ENCODE data around the gene THSD4.

The THSD4 gene

DNA sequence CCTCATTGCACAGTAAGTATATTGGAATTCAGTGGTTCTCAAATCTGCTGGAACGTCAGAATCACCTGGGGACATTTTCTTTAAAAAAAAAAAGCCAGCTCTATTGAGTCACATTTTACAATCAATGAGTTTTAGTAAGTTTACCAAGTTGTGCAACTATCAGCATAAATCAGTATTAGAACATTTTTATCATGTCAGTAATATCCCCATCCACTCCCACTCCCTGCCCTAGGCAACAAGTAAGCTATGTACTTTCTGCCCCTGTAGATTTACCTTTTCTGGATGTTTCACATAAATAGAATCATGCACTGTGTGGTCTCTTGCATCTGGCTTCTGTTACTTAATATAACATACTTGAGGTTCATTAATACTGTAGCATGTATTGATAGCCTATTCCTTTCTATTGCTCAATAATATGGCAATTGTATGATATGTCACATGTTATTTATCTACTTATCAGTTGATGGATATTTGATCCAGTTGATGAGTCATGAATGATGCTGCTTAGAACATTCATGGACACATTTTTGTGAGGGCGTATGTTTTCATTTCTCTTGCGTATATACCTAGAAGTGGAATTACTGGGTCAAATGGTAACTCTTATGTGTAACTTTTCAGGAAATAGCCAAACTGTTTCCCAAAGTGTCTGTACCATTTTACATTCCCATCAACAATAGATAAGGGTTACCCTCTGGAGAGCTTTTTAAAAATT lies 180.5 kb downstream of the THSD4 start:
- H3K18ac ChIP-seq (ENCODE audit: low read depth in 1 of 2, low read length in 2 of 2): no peak overlapping the region
- peak overlapping the region; percentile 76 for H2AK5ac ChIP-seq (ENCODE audit: low read length, severe bottlenecking)
- no peak overlapping the region for H2BK15ac ChIP-seq (ENCODE audit: low read depth, poor library complexity, severe bottlenecking)
- 0% methylated on average over 1 of the region's 3 CpGs for WGBS
- H3K79me1 ChIP-seq (replicated peaks; ENCODE audit: low read length, poor library complexity, severe bottlenecking): peaks cover 9% of the 10 kb centered on the region
- H3K4ac ChIP-seq (ENCODE audit: low read depth in 1 of 2, low read length in 2 of 2): no peak overlapping the region
- H3K4me3 ChIP-seq (ENCODE audit: insufficient read depth in 1 of 2, low read depth in 1 of 2, low read length in 2 of 2): no peak overlapping the region
- H3K9ac ChIP-seq (ENCODE audit: low read length): peak overlapping the region; percentile 12
- no peak overlapping the region for H3K4me2 ChIP-seq (ENCODE audit: low read length, poor library complexity, severe bottlenecking)
- DNase-seq: peak; percentile 64
- H2BK120ac ChIP-seq (ENCODE audit: low read depth, low read length): no peak overlapping the region
- H3K27ac ChIP-seq (ENCODE audit: low read length, poor library complexity, severe bottlenecking): peak overlapping the region; percentile 99
- H2AFZ ChIP-seq (ENCODE audit: low read depth, low read length): no peak overlapping the region
- no peaks in the 10 kb centered on the region for H3K36me3 ChIP-seq (ENCODE audit: control insufficient read depth in 1 of 2, insufficient read depth in 2 of 2, low read depth in 1 of 2, low read length in 2 of 2)
- H3K4me1 ChIP-seq (ENCODE audit: control insufficient read depth, insufficient read depth, low read depth, low read length): peaks cover 10% of the 10 kb centered on the region
- no peak overlapping the region for H3K23ac ChIP-seq (ENCODE audit: low read length in 2 of 2)
- peaks cover 11% of the 10 kb centered on the region for H3K9me3 ChIP-seq (ENCODE audit: control insufficient read depth, low read length)
- no peak overlapping the region for H4K91ac ChIP-seq (ENCODE audit: low read length)
- no peak overlapping the region for H2BK5ac ChIP-seq (ENCODE audit: low read depth, low read length, poor library complexity, severe bottlenecking)
- H3K27me3 ChIP-seq (ENCODE audit: control insufficient read depth in 1 of 2, insufficient read depth in 1 of 2, low read length in 2 of 2): no peaks in the 10 kb centered on the region
- no peak overlapping the region for H3K14ac ChIP-seq (ENCODE audit: low read length in 2 of 2)
- no peak overlapping the region for H4K8ac ChIP-seq (ENCODE audit: low read length)
- no peak overlapping the region for H2BK12ac ChIP-seq (ENCODE audit: low read length in 2 of 2)

DNA sequence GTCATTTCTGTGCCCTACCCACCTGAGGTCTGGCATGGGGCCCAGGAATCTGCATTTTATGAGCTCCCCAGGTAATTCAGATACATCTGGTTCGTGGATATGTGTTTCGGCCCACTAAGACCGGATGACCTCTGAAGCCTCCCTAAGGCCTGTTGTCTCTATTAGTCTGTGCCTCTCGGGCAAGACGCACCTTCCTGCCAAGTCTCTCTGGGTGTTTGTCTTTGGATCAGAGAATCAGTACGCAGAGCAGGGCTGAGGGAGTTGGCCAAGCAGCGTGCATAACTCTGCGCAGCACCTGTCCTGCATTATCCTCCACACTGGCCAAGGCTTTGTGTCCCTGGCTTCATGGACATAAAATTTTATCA lies 181.0 kb downstream of the THSD4 start:
- peaks cover 10% of the 10 kb centered on the region for H3K4me1 ChIP-seq (ENCODE audit: control insufficient read depth, insufficient read depth, low read depth, low read length)
- no peaks in the 10 kb centered on the region for H3K36me3 ChIP-seq (ENCODE audit: control insufficient read depth in 1 of 2, insufficient read depth in 2 of 2, low read depth in 1 of 2, low read length in 2 of 2)
- H3K4me2 ChIP-seq (ENCODE audit: low read length, poor library complexity, severe bottlenecking): no peak overlapping the region
- H2BK5ac ChIP-seq (ENCODE audit: low read depth, low read length, poor library complexity, severe bottlenecking): peak overlapping the region; percentile 9
- H3K23ac ChIP-seq (ENCODE audit: low read length in 2 of 2): no peak overlapping the region
- no peak overlapping the region for H3K4ac ChIP-seq (ENCODE audit: low read depth in 1 of 2, low read length in 2 of 2)
- no peak overlapping the region for H2AFZ ChIP-seq (ENCODE audit: low read depth, low read length)
- no peak overlapping the region for H2BK120ac ChIP-seq (ENCODE audit: low read depth, low read length)
- H2AK5ac ChIP-seq (ENCODE audit: low read length, severe bottlenecking): peak overlapping the region; percentile 76
- no peak overlapping the region for H3K14ac ChIP-seq (ENCODE audit: low read length in 2 of 2)
- H4K8ac ChIP-seq (ENCODE audit: low read length): no peak overlapping the region
- no peaks in the 10 kb centered on the region for H3K27me3 ChIP-seq (ENCODE audit: control insufficient read depth in 1 of 2, insufficient read depth in 1 of 2, low read length in 2 of 2)
- H3K18ac ChIP-seq (ENCODE audit: low read depth in 1 of 2, low read length in 2 of 2): no peak overlapping the region
- DNase-seq: no peak
- H3K79me1 ChIP-seq (replicated peaks; ENCODE audit: low read length, poor library complexity, severe bottlenecking): peaks cover 9% of the 10 kb centered on the region
- H3K9ac ChIP-seq (ENCODE audit: low read length): peak overlapping the region; percentile 12
- 93% methylated on average over 8 of the region's 8 CpGs for WGBS
- peak overlapping the region; percentile 92 for H4K91ac ChIP-seq (ENCODE audit: low read length)
- H2BK12ac ChIP-seq (ENCODE audit: low read length in 2 of 2): peak overlapping the region in 1 of 2 experiments; percentile 1
- no peak overlapping the region for H3K4me3 ChIP-seq (ENCODE audit: insufficient read depth in 1 of 2, low read depth in 1 of 2, low read length in 2 of 2)
- H2BK15ac ChIP-seq (ENCODE audit: low read depth, poor library complexity, severe bottlenecking): no peak overlapping the region
- peak overlapping the region; percentile 99 for H3K27ac ChIP-seq (ENCODE audit: low read length, poor library complexity, severe bottlenecking)
- H3K9me3 ChIP-seq (ENCODE audit: control insufficient read depth, low read length): peaks cover 11% of the 10 kb centered on the region

DNA sequence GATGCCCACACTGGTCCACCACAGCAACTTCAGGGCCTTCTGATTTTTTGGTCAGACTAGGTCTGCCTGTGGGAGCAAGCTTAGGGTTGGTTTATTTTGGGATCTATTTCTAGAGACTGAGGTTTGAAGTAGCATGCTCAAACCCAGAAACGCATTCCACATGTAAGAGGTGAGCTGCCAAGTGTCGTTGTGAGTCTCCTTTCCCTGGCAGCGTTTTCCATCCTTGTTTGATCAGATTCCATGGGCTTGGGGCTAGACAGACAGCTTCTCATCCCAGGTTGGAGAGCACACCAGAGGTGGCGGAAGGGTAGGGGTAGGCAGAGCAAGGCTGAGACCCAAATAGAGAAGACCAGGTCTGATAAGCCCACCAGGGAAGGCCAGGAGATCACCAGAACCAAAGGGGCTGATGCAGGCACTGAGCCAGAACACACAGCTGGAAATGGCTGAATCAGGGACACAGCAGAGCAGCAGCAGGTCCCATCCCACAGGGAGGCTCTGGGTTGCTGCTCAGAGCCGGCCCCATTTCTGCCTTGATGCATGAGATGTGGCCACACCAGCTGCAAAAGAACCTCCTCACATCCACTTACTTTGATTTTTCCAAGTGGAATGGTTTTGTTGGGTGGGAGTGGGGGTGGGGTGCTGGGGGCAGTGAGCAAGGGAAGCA lies 186.8 kb downstream of the THSD4 start:
- Histone ChIP-seq H2AFZ (ENCODE audit: low read depth, low read length) (no peak overlapping the region), H3K27ac (ENCODE audit: low read length, poor library complexity, severe bottlenecking) (no peak overlapping the region), H3K4me1 (ENCODE audit: control insufficient read depth, insufficient read depth, low read depth, low read length) (peaks cover 12% of the 10 kb centered on the region), H3K18ac (ENCODE audit: low read depth in 1 of 2, low read length in 2 of 2) (no peak overlapping the region), H3K9ac (ENCODE audit: low read length) (no peak overlapping the region), H4K91ac (ENCODE audit: low read length) (no peak overlapping the region), H3K4ac (ENCODE audit: low read depth in 1 of 2, low read length in 2 of 2) (no peak overlapping the region), H3K27me3 (ENCODE audit: control insufficient read depth in 1 of 2, insufficient read depth in 1 of 2, low read length in 2 of 2) (no peaks in the 10 kb centered on the region), H3K14ac (ENCODE audit: low read length in 2 of 2) (no peak overlapping the region), H4K8ac (ENCODE audit: low read length) (no peak overlapping the region), H2AK5ac (ENCODE audit: low read length, severe bottlenecking) (peak overlapping the region; percentile 23), H2BK5ac (ENCODE audit: low read depth, low read length, poor library complexity, severe bottlenecking) (no peak overlapping the region), H3K79me1 (replicated peaks; ENCODE audit: low read length, poor library complexity, severe bottlenecking) (peaks cover 12% of the 10 kb centered on the region), H2BK120ac (ENCODE audit: low read depth, low read length) (no peak overlapping the region), H3K23ac (ENCODE audit: low read length in 2 of 2) (peak overlapping the region in 1 of 2 experiments; percentile 9), H3K4me3 (ENCODE audit: insufficient read depth in 1 of 2, low read depth in 1 of 2, low read length in 2 of 2) (no peak overlapping the region), H3K36me3 (ENCODE audit: control insufficient read depth in 1 of 2, insufficient read depth in 2 of 2, low read depth in 1 of 2, low read length in 2 of 2) (no peaks in the 10 kb centered on the region), H2BK15ac (ENCODE audit: low read depth, poor library complexity, severe bottlenecking) (no peak overlapping the region), H3K9me3 (ENCODE audit: control insufficient read depth, low read length) (no peaks in the 10 kb centered on the region), H2BK12ac (ENCODE audit: low read length in 2 of 2) (peak overlapping the region in 1 of 2 experiments; percentile 49), H3K4me2 (ENCODE audit: low read length, poor library complexity, severe bottlenecking) (no peak overlapping the region)
- no peak for DNase-seq
- 95% methylated on average over 4 of the region's 5 CpGs for WGBS

DNA sequence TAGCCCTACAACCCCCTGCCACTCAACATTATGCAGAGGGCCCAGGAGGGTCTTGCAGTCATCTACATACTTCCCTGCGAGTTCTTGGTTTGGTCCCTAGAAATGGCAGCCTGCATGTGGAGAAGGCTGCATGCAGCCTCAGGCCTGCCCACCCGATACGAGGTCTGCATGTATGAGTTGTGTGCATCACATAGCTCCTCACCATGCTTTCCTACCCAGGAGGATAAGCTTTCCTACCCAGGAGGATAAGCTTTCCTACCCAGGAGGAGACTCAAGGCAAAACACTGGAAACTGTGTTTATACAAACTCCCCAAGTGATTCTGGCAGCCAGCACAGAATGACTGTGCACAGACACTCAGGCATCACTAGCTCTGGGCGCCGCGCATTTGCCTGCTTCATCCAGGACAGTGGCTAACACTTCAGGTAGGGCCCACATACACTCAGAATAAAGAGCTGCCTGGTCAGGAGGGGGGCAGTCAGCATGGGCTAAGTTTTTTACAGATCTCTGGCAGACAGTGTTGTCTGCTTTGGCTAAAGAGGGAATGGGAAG lies 187.7 kb downstream of the THSD4 start:
- peak overlapping the region; percentile 47 to 50 for H3K18ac ChIP-seq (ENCODE audit: low read depth in 1 of 2, low read length in 2 of 2)
- DNase-seq: peak; percentile 38
- WGBS: 98% methylated on average over 6 of the region's 6 CpGs
- no peak overlapping the region for H3K4me2 ChIP-seq (ENCODE audit: low read length, poor library complexity, severe bottlenecking)
- no peak overlapping the region for H2BK120ac ChIP-seq (ENCODE audit: low read depth, low read length)
- no peaks in the 10 kb centered on the region for H3K27me3 ChIP-seq (ENCODE audit: control insufficient read depth in 1 of 2, insufficient read depth in 1 of 2, low read length in 2 of 2)
- H2AK5ac ChIP-seq (ENCODE audit: low read length, severe bottlenecking): no peak overlapping the region
- peaks cover 15% of the 10 kb centered on the region for H3K79me1 ChIP-seq (replicated peaks; ENCODE audit: low read length, poor library complexity, severe bottlenecking)
- H2AFZ ChIP-seq (ENCODE audit: low read depth, low read length): no peak overlapping the region
- H3K14ac ChIP-seq (ENCODE audit: low read length in 2 of 2): peak overlapping the region in 1 of 2 experiments; percentile 4
- no peaks in the 10 kb centered on the region for H3K9me3 ChIP-seq (ENCODE audit: control insufficient read depth, low read length)
- no peak overlapping the region for H3K4me3 ChIP-seq (ENCODE audit: insufficient read depth in 1 of 2, low read depth in 1 of 2, low read length in 2 of 2)
- no peak overlapping the region for H4K91ac ChIP-seq (ENCODE audit: low read length)
- H3K36me3 ChIP-seq (ENCODE audit: control insufficient read depth in 1 of 2, insufficient read depth in 2 of 2, low read depth in 1 of 2, low read length in 2 of 2): no peaks in the 10 kb centered on the region
- H3K4ac ChIP-seq (ENCODE audit: low read depth in 1 of 2, low read length in 2 of 2): no peak overlapping the region
- no peak overlapping the region for H2BK12ac ChIP-seq (ENCODE audit: low read length in 2 of 2)
- no peak overlapping the region for H4K8ac ChIP-seq (ENCODE audit: low read length)
- peaks cover 12% of the 10 kb centered on the region for H3K4me1 ChIP-seq (ENCODE audit: control insufficient read depth, insufficient read depth, low read depth, low read length)
- no peak overlapping the region for H3K9ac ChIP-seq (ENCODE audit: low read length)
- H2BK15ac ChIP-seq (ENCODE audit: low read depth, poor library complexity, severe bottlenecking): no peak overlapping the region
- no peak overlapping the region for H2BK5ac ChIP-seq (ENCODE audit: low read depth, low read length, poor library complexity, severe bottlenecking)
- no peak overlapping the region for H3K23ac ChIP-seq (ENCODE audit: low read length in 2 of 2)
- no peak overlapping the region for H3K27ac ChIP-seq (ENCODE audit: low read length, poor library complexity, severe bottlenecking)
